ENCODE results near the gene SCYL1. TPM values are rescaled to one million over a fixed set of nuclear protein-coding genes. Genes with fewer than 3 reads are reported as not detected.

SCYL1 gene
- total RNA-seq, 1 donor from 2014 or later: 79.4 TPM

DNA sequence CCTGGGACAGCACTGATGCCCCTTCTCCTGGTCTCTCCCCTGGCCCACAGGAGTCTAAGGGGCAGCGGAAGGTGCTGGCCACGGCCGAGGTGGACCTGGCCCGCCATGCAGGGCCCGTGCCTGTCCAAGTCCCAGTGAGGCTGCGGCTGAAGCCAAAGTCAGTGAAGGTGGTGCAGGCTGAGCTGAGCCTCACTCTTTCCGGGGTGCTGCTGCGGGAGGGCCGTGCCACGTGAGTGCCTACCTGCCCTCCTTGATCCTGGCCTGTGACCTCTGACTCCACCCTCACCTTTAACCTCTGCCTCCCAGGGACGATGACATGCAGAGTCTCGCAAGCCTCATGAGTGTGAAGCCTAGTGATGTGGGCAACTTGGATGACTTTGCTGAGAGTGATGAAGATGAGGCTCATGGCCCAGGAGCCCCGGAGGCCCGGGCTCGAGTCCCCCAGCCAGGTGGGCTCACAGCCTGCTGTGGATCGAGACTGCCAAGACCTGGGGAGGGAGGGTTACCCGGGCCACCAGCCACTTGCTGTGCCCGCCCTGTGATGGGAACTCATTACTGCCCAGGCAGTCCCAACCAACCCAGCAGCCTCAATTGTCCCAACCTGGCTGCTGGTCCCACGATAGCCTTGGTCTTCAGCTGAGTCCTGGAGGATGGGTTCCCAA is 55.3 kb downstream of the SCYL1 start:
- TF ChIP-seq, protein P1, sequence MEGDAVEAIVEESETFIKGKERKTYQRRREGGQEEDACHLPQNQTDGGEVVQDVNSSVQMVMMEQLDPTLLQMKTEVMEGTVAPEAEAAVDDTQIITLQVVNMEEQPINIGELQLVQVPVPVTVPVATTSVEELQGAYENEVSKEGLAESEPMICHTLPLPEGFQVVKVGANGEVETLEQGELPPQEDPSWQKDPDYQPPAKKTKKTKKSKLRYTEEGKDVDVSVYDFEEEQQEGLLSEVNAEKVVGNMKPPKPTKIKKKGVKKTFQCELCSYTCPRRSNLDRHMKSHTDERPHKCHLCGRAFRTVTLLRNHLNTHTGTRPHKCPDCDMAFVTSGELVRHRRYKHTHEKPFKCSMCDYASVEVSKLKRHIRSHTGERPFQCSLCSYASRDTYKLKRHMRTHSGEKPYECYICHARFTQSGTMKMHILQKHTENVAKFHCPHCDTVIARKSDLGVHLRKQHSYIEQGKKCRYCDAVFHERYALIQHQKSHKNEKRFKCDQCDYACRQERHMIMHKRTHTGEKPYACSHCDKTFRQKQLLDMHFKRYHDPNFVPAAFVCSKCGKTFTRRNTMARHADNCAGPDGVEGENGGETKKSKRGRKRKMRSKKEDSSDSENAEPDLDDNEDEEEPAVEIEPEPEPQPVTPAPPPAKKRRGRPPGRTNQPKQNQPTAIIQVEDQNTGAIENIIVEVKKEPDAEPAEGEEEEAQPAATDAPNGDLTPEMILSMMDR (conservative IDR thresholded peaks at IDR 0.05): no peak
- H3K36me3 Mint-ChIP-seq: no peaks in the 10 kb centered on the region
- no peak for DNase-seq (ENCODE audit: extremely low spot score, unreplicated experiment)
- H3K4me3 Mint-ChIP-seq: no peak overlapping the region
- peaks cover 32% of the 10 kb centered on the region for H3K27me3 Mint-ChIP-seq
- peaks cover 13% of the 10 kb centered on the region for H3K4me1 Mint-ChIP-seq (ENCODE audit: unreplicated experiment)
- no peak overlapping the region for H3K27ac Mint-ChIP-seq
- H3K9me3 Mint-ChIP-seq: no peaks in the 10 kb centered on the region

DNA sequence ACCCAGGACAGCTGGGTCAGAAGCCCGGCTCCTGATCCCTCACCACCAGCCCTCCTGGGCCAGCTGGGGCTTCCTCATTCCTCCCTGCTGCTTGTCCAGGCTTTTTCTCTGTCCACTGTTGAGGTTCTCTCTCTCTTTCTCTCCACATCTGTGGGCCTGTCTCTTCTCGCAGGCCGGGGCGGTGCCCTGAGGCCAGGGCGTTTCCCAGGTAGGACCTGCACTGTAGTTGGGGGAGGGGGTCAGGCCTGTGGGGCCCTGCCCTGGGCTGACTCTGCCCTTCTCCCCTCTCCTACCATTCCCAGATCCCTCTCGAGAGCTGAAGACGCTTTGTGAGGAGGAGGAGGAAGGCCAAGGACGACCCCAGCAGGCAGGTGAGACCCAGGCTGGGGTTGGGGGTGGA is 55.9 kb downstream of the SCYL1 start:
- TF ChIP-seq, protein P1 (conservative IDR thresholded peaks at IDR 0.05): no peak
- peaks cover 27% of the 10 kb centered on the region for H3K27me3 Mint-ChIP-seq
- H3K9me3 Mint-ChIP-seq: no peaks in the 10 kb centered on the region
- DNase-seq (ENCODE audit: extremely low spot score, unreplicated experiment): no peak
- no peak overlapping the region for H3K27ac Mint-ChIP-seq
- no peak overlapping the region for H3K4me3 Mint-ChIP-seq
- peaks cover 8% of the 10 kb centered on the region for H3K4me1 Mint-ChIP-seq (ENCODE audit: unreplicated experiment)
- H3K36me3 Mint-ChIP-seq: no peaks in the 10 kb centered on the region

DNA sequence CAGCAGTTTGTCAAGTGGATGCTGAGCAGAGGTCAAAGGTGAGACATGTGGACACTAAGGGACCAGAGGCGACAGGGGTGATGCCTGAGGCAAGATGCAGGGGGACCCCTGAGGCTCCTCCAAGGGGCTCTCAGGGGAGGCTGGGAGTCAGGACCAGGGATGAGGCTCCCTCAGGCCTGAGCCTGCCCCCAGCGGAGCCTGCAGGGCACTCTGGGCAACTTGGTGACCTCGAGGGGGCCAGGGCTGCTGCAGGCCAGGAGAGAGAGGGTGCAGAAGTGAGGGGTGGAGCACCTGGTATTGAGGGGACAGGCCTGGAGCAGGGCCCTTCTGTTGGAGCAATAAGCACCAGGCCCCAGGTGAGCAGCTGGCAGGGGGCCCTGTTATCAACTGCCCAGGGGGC is 57.0 kb downstream of the SCYL1 start:
- H3K9me3 Mint-ChIP-seq: no peaks in the 10 kb centered on the region
- no peak overlapping the region for H3K4me3 Mint-ChIP-seq
- H3K27me3 Mint-ChIP-seq: peaks cover 27% of the 10 kb centered on the region
- TF ChIP-seq, protein P1 (conservative IDR thresholded peaks at IDR 0.05): no peak
- DNase-seq (ENCODE audit: extremely low spot score, unreplicated experiment): no peak
- peaks cover 15% of the 10 kb centered on the region for H3K4me1 Mint-ChIP-seq (ENCODE audit: unreplicated experiment)
- no peaks in the 10 kb centered on the region for H3K36me3 Mint-ChIP-seq
- H3K27ac Mint-ChIP-seq: no peak overlapping the region

DNA sequence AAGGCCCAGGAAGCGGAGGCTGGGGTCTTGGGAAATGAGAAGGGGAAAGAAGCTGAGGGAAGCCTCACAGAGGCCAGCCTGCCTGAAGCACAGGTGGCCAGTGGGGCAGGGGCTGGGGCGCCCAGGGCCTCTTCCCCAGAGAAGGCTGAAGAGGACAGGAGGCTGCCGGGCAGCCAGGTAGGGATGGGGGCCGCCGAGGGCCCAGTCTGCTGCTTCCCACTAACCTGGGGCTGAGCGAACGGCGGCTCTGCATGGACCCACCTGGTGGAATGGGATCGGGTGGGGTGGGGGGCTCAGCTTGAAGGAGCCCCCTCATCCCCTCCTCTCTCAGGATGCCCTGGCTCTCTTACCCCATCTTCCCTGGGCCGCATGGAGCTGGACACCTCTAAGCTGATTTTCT is 58.7 kb downstream of the SCYL1 start:
- peaks cover 25% of the 10 kb centered on the region for H3K27me3 Mint-ChIP-seq
- TF ChIP-seq, protein P1 (conservative IDR thresholded peaks at IDR 0.05): no peak
- no peaks in the 10 kb centered on the region for H3K9me3 Mint-ChIP-seq
- no peak for DNase-seq (ENCODE audit: extremely low spot score, unreplicated experiment)
- no peak overlapping the region for H3K4me3 Mint-ChIP-seq
- H3K27ac Mint-ChIP-seq: no peak overlapping the region
- peaks cover 14% of the 10 kb centered on the region for H3K4me1 Mint-ChIP-seq (ENCODE audit: unreplicated experiment)
- no peaks in the 10 kb centered on the region for H3K36me3 Mint-ChIP-seq

DNA sequence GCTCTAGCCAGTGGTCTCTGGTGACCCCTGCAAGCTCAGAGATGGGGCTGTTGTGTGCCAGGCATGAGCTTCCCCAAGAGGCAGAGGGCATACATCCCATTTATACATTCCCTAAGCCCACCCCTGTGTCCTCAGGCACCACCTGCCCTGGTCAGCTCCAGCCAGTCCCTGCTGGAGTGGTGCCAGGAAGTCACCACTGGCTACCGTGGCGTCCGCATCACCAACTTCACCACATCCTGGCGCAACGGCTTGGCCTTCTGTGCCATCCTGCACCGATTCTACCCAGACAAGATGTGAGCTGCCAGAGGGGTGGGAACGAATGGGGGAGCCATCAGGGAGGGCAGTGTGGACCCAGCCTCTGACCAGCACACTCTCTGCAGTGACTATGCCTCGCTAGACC is 59.2 kb downstream of the SCYL1 start:
- Mint-ChIP-seq H3K9me3 (no peaks in the 10 kb centered on the region), H3K4me3 (peak overlapping the region; percentile 45), H3K27ac (no peak overlapping the region)

More for the DNA sequence above, 59.2 kb downstream of the SCYL1 start:
- Mint-ChIP-seq H3K36me3 (no peaks in the 10 kb centered on the region), H3K27me3 (peaks cover 25% of the 10 kb centered on the region), H3K4me1 (ENCODE audit: unreplicated experiment) (peaks cover 13% of the 10 kb centered on the region)
- TF ChIP-seq, protein P1 (conservative IDR thresholded peaks at IDR 0.05): no peak
- no peak for DNase-seq (ENCODE audit: extremely low spot score, unreplicated experiment)

Data from type B pancreatic cell (in vitro differentiated cells).